ENCODE measurements around the gene TP53RK.

- TF ChIP-seq CTCF (conservative IDR thresholded peaks at IDR 0.05; ENCODE audit: low read depth, low read length) (no peak), EZH2 (IDR thresholded peaks at IDR 0.05; ENCODE audit: borderline replicate concordance, low read depth, low read length, poor library complexity, severe bottlenecking) (no peak)
These were observed 14.2 kb upstream of the TP53RK start for GRCh38 chr20:46703435-46703834.
